ENCODE results near the gene TRIO.

DNA sequence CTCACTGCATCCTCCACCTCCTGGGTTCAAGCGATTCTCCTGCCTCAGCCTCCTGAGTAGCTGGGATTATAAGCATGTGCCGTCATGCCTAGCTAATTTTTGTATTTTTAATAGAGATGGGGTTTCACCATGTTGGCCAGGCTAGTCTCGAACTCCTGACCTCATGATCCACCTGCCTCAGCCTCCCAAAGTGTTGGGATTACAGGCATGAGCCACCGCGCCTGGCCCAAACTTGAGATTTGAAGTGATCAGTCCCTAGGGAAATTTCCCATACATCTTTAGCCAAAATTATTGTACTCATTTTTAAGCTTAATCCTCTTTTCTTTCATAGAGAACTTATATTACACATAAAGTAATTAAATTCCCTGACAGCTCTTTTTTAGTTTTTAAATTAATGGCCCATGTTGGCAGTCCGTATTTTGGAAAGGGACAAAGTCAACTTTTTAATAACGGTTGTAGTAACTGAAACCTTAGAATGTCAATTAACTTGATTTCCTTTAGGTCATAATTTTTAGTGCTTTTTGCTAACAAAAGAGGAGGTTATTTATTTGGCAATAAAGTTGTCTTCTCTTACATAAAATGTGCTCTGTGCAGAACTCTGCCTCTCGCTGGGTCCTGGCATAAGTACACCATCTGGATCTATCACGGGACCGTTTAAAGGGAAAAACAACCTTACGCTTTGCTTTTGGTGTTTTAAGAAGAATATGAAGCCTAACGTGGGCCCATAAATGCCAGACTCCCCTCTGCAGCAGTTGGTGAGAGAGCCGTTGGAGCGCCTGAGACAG is 296.1 kb downstream of the TRIO start:
- TF ChIP-seq POLR2AphosphoS5 (IDR thresholded peaks at IDR 0.05; ENCODE audit: borderline replicate concordance, low read depth, low read length) (no peak), EZH2 (IDR thresholded peaks at IDR 0.05) (no peak)
